Astrocyte of the spinal cord (primary cell): Measurements from ENCODE around the gene KRTAP10-3.

ENCODE experiments used
- DNase-seq: peaks from one replicate; pipeline ENCODE4 v3.0.0; 2011; ENCODE audit warnings: low read depth, low spot score
- H3K4me3 ChIP-seq: 2 replicates; pipeline ENCODE4 v1.5.1; 2011; ENCODE audit warnings: low read depth, mild to moderate bottlenecking, low read length, moderate library complexity
- in situ Hi-C: cut with HindIII; loops from 2 replicates; pipeline ENCODE4 v1.10.0; 2017; ENCODE audit warnings: low sequenced_read_pairs
- TF ChIP-seq, protein P1 (sequence below): IDR thresholded peaks from 2 replicates; pipeline ENCODE4 v1.5.1; 2012; ENCODE audit warnings: low read depth, mild to moderate bottlenecking, low read length, inconsistent platforms

KRTAP10-3 gene

DNA sequence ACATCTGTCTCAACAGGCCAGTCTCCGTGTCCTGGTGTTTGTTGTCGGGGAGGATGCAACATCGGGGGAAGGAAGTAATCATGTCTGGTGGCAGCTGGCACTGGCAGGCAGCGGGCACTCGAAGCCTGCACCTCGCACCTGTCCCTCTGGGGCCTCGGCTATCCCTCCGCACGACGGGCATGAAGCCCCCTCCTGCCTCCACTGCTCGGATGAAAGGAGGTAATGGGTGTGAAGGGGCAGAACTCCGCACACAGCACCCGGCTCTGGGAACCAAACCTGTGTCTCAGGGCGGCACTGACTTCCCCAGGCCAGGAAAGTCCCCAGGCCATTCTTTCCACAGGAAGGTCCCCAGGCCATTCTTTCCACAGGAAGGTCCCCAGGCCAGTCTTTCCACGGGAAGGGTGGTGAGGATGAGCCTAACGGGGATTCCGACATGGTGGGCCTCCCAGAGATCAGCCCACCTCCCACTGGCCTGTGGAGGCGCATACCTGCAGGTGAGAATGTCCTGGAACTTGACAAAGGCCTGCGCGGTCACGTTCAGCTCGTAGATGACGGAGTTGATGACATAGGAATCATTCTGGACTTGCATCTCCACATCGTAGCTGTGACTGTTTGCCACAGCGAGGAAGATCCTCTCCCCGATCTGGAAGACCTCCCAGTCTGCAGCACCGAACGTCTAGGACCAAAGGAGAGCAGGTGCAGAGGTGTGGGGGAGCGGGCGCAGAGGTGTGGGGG lies 49.7 kb downstream of the KRTAP10-3 start:
- H3K4me3 ChIP-seq: no peak overlapping the region
- DNase-seq: no peak
- in situ Hi-C loops: no loop called here
- TF ChIP-seq, protein P1, sequence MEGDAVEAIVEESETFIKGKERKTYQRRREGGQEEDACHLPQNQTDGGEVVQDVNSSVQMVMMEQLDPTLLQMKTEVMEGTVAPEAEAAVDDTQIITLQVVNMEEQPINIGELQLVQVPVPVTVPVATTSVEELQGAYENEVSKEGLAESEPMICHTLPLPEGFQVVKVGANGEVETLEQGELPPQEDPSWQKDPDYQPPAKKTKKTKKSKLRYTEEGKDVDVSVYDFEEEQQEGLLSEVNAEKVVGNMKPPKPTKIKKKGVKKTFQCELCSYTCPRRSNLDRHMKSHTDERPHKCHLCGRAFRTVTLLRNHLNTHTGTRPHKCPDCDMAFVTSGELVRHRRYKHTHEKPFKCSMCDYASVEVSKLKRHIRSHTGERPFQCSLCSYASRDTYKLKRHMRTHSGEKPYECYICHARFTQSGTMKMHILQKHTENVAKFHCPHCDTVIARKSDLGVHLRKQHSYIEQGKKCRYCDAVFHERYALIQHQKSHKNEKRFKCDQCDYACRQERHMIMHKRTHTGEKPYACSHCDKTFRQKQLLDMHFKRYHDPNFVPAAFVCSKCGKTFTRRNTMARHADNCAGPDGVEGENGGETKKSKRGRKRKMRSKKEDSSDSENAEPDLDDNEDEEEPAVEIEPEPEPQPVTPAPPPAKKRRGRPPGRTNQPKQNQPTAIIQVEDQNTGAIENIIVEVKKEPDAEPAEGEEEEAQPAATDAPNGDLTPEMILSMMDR: no peak

DNA sequence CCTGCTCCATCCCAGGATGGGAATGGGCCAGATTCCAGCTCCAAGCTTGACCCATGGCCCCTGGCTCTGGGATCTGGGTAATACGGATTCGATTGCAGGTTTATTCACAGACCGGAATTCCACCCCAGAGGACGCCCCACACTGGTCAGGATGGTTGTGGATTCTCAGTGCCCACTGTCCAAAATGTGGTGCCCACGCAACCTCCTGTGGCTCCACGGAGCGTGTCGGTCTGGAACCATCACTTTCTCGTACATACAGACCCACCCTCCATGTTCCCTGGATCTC lies 50.2 kb downstream of the KRTAP10-3 start:
- H3K4me3 ChIP-seq: no peak overlapping the region
- TF ChIP-seq, protein P1: no peak
- no peak for DNase-seq
- in situ Hi-C loops: no loop called here
